ENCODE data around the gene SPCS3. TPM values are rescaled to one million over a fixed set of nuclear protein-coding genes. Genes with fewer than 3 reads are reported as not detected.

The SPCS3 gene
- total RNA-seq, 2 donors from 2014 or later, result 79.1 to 87.2 TPM

DNA sequence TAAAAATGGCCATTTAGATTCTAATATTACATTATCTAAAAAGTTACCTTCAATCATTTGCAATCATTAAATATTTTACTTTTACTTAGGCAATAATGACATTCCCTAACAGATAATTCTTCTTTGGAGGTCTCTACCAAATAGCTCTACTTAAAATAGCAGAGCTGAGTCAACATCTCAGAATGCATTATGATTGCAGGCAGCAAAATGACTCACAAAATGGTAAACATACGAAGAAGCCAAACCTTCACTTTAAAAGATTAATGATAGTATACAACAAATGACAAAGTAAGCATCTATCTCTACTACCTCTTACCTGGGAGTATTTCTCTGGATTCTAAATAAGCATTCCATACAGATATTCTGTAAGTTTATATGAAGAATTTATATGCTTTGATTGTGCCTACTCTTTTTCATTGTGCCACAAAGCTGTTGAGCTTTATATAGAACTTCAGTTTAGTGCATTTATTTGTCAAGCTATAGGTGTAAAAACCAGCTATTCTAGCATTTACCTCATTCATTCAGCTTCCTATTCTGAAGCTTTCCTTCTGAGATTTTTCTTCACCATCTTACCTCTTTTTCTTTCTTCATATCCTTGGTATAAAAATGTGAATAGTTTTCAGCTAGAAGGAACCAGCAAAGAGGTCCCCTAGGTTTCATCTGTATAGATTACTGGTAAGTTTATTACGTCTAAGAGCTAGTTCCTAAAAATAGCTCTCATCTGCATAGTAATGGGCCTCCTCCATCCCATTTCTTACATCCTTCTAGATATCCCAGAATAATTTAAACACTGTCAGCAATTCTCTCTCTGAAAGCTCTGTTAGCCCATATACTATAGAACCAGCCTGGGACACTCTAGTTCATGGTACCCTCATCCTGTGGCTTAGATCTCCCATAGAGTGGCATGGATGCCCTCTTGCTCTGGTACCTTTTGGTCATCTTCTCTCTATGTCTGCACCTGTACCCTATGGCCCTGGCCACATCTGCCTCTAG is 17.2 kb upstream of the SPCS3 start:
- H3K4me1 ChIP-seq, result no peaks in the 10 kb centered on the region
- 51 to 58% methylated on average over 2 of the region's 2 CpGs for WGBS, 2 donors
- intact Hi-C loops (cut with DNase I), result no loop called here

DNA sequence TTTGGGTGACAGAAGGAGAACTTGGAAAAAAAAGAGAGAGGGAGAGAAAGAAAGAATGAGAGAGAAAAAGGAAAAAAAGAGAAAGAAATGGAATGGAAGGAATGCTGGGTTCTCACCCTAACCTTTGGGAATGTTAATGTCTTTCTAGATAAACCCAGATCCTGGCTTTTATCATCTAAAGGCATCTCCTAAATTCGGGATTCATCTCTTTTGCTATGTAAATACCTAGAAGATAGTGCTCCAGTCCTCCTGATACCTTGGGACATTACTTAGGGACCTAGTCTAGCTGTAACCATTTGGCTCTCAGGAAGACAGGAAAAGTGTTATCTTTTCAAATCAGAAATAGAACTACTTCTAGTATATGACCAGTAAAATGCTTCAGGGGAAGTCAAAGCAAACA is 15.8 kb upstream of the SPCS3 start:
- Histone ChIP-seq H3K4me1 (no peaks in the 10 kb centered on the region), H3K4me3 (no peak overlapping the region), H3K27ac (no peak overlapping the region), H3K9me3 (no peaks in the 10 kb centered on the region), H3K27me3 (no peaks in the 10 kb centered on the region), H3K36me3 (replicated peaks in 1 of 2; ENCODE audit: insufficient read depth in 1 of 2, low read depth in 2 of 2) (no peaks in the 10 kb centered on the region)
- intact Hi-C loops (cut with DNase I), result no loop called here
- WGBS, 2 donors, result 8 to 19% methylated on average over 1 of the region's 1 CpG
- no peak for DNase-seq
- ATAC-seq, result no peak
- no peak for TF ChIP-seq CTCF (IDR thresholded peaks at IDR 0.05)
- TF ChIP-seq POLR2A (IDR thresholded peaks at IDR 0.05), result no peak

More for the DNA sequence above, 17.2 kb upstream of the SPCS3 start:
- ATAC-seq, result no peak
- Histone ChIP-seq H3K9me3 (no peaks in the 10 kb centered on the region), H3K4me3 (no peak overlapping the region), H3K36me3 (replicated peaks in 1 of 2; ENCODE audit: insufficient read depth in 1 of 2, low read depth in 2 of 2) (no peaks in the 10 kb centered on the region), H3K27ac (no peak overlapping the region), H3K27me3 (no peaks in the 10 kb centered on the region)
- DNase-seq, result no peak
- TF ChIP-seq POLR2A (IDR thresholded peaks at IDR 0.05) (no peak), CTCF (IDR thresholded peaks at IDR 0.05) (no peak)

- no peak for DNase-seq
- Histone ChIP-seq H3K4me3 (no peak overlapping the region), H3K4me1 (no peaks in the 10 kb centered on the region), H3K27me3 (no peaks in the 10 kb centered on the region), H3K9me3 (no peaks in the 10 kb centered on the region), H3K36me3 (replicated peaks in 1 of 2; ENCODE audit: insufficient read depth in 1 of 2, low read depth in 2 of 2) (no peaks in the 10 kb centered on the region), H3K27ac (no peak overlapping the region)
- 75% methylated on average over 6 of the region's 6 CpGs for WGBS, 2 donors
- intact Hi-C loops (cut with DNase I), result no loop called here
- TF ChIP-seq CTCF (IDR thresholded peaks at IDR 0.05) (no peak), POLR2A (IDR thresholded peaks at IDR 0.05) (no peak)
- ATAC-seq, result no peak
Measured at GRCh38 chr4:176306837-176307665, 12.7 kb upstream of the SPCS3 start.

GRCh38 chr4:176307666-176307930 is 12.2 kb upstream of the SPCS3 start:
- DNase-seq (no peak), ATAC-seq (no peak)
- intact Hi-C loops (cut with DNase I), result no loop called here
- Histone ChIP-seq H3K27me3 (no peaks in the 10 kb centered on the region), H3K27ac (no peak overlapping the region), H3K4me3 (no peak overlapping the region), H3K4me1 (no peaks in the 10 kb centered on the region), H3K36me3 (replicated peaks in 1 of 2; ENCODE audit: insufficient read depth in 1 of 2, low read depth in 2 of 2) (no peaks in the 10 kb centered on the region), H3K9me3 (no peaks in the 10 kb centered on the region)
- TF ChIP-seq CTCF (IDR thresholded peaks at IDR 0.05), result no peak
- TF ChIP-seq POLR2A (IDR thresholded peaks at IDR 0.05), result no peak
- 70 to 79% methylated on average over 6 of the region's 6 CpGs for WGBS, 2 donors
